HTR-8/SVneo (cell line): ENCODE data around the gene AK2.

ENCODE experiments used
- DNase-seq: peaks from one replicate; pipeline ENCODE4 v3.0.0; 2011; ENCODE audit warnings: low spot score, mixed read lengths; ENCODE audit not compliant: insufficient read length
- FAIRE-seq: peaks from 2 replicates; lab custom pipeline; 2011; peaks lifted over from hg19 to GRCh38; lab: Jason Lieb, UNC

The AK2 gene

GRCh38 chr1:32958827-32959226 lies 77.9 kb downstream of the AK2 start:
- DNase-seq = no peak
- no peak for FAIRE-seq
